Smooth muscle cell (in vitro differentiated cells): Measurements from ENCODE around the gene PPP2R2B. TPM values are rescaled to one million over a fixed set of nuclear protein-coding genes. Genes with fewer than 3 reads are reported as not detected.

Source experiments
- DNase-seq: peaks from one replicate; lab custom pipeline; 2025; ENCODE audit not compliant: unreplicated experiment; lab: John Stamatoyannopoulos, UW
- H2AFZ ChIP-seq: fragments of 200-600 bp; sonication (generic); 2 replicates; pipeline ENCODE4 v1.6.0; 2016; ENCODE audit warnings: antibody characterized with exemption, low read depth, mild to moderate bottlenecking
- H3F3A ChIP-seq: fragments of 200-600 bp; sonication (generic); 2 replicates; pipeline ENCODE4 v1.6.0; 2017; ENCODE audit warnings: antibody characterized with exemption, low read depth
- H3K27ac ChIP-seq: fragments of 200-600 bp; sonication (generic); 2 replicates; pipeline ENCODE4 v1.5.1; 2016; ENCODE audit warnings: low read depth, mild to moderate bottlenecking
- H3K27me3 ChIP-seq: fragments of 200-600 bp; sonication (generic); 2 replicates; pipeline ENCODE4 v1.6.1; 2016; ENCODE audit warnings: low read depth, mild to moderate bottlenecking
- H3K36me3 ChIP-seq: fragments of 200-600 bp; sonication (generic); 2 replicates; pipeline ENCODE4 v1.5.1; 2016; ENCODE audit warnings: low read depth
- H3K4me1 ChIP-seq: fragments of 200-600 bp; sonication (generic); 2 replicates; pipeline ENCODE4 v1.5.1; 2016; ENCODE audit warnings: low read depth
- H3K4me2 ChIP-seq: fragments of 200-600 bp; sonication (generic); 2 replicates; pipeline ENCODE4 v1.6.0; 2016; ENCODE audit warnings: mild to moderate bottlenecking
- H3K4me3 ChIP-seq: fragments of 200-600 bp; sonication (generic); 2 replicates; pipeline ENCODE4 v1.5.1; 2016; ENCODE audit warnings: mild to moderate bottlenecking
- H3K79me2 ChIP-seq: fragments of 200-600 bp; sonication (generic); 2 replicates; pipeline ENCODE4 v1.6.0; 2016; ENCODE audit warnings: low read depth, mild to moderate bottlenecking
- H3K9ac ChIP-seq: fragments of 200-600 bp; sonication (generic); 2 replicates; pipeline ENCODE4 v1.6.0; 2016; ENCODE audit warnings: low read depth
- H3K9me3 ChIP-seq: fragments of 200-600 bp; sonication (generic); replicated peaks from 2 replicates; pipeline ENCODE4 v1.5.1; 2016; ENCODE audit warnings: low read depth
- H4K20me1 ChIP-seq: fragments of 200-600 bp; sonication (generic); 2 replicates; pipeline ENCODE4 v1.6.0; 2016; ENCODE audit warnings: low read depth
- CTCF ChIP-seq: fragments of 200-600 bp; sonication (generic); IDR thresholded peaks from 2 replicates; pipeline ENCODE4 v1.5.1; 2017; ENCODE audit warnings: borderline replicate concordance, mild to moderate bottlenecking, antibody characterized with exemption; ENCODE audit not compliant: insufficient read depth, poor library complexity, severe bottlenecking
- WGBS: methylation state at CpG from one replicate; pipeline ENCODE4 v1.1.7; 2016; ENCODE audit warnings: low lambda C conversion rate; 5-methylcytosine and 5-hydroxymethylcytosine counted together
- polyA plus RNA-seq: library from polyadenylated mRNA; unstranded; fragments of >200 nt; fragmentation: Nextera tagmentation; extraction: Ambion mirVana; gene quantifications from 2 replicates; pipeline ENCODE4 v1.2.1, GENCODE V29; 2016
- total RNA-seq: library from RNA; depleted of rRNA; stranded (reverse); fragments of >200 nt; gene quantifications from 2 replicates; pipeline ENCODE4 v1.2.3, GENCODE V29; 2014

The PPP2R2B gene
- total and polyA plus RNA-seq, 2 experiments from 2014 or later: 0.89 to 2.2 TPM

- Histone ChIP-seq H3K4me2 (no peak overlapping the region), H2AFZ (no peak overlapping the region), H3K27me3 (no peaks in the 10 kb centered on the region), H4K20me1 (no peaks in the 10 kb centered on the region), H3K4me1 (no peaks in the 10 kb centered on the region), H3K4me3 (no peak overlapping the region), H3K9ac (no peak overlapping the region), H3K27ac (no peak overlapping the region), H3K79me2 (no peaks in the 10 kb centered on the region), H3K36me3 (no peaks in the 10 kb centered on the region), H3F3A (no peaks in the 10 kb centered on the region), H3K9me3 (peaks cover 6% of the 10 kb centered on the region)
- 96% methylated on average over 1 of the region's 1 CpG for WGBS
- no peak for TF ChIP-seq CTCF
- DNase-seq: no peak
These were observed 151.7 kb downstream of the PPP2R2B start for GRCh38 chr5:146726891-146727290.

- H3K27ac ChIP-seq: no peak overlapping the region
- H3K9me3 ChIP-seq: peaks cover 6% of the 10 kb centered on the region
- no peaks in the 10 kb centered on the region for H3K4me1 ChIP-seq
- no peak overlapping the region for H3K9ac ChIP-seq
- no peaks in the 10 kb centered on the region for H3K27me3 ChIP-seq
- TF ChIP-seq CTCF: no peak
- WGBS: 87% methylated on average over 2 of the region's 2 CpGs
- no peaks in the 10 kb centered on the region for H3F3A ChIP-seq
- H3K4me3 ChIP-seq: no peak overlapping the region
- H2AFZ ChIP-seq: no peak overlapping the region
- no peak for DNase-seq
- H3K36me3 ChIP-seq: no peaks in the 10 kb centered on the region
- no peak overlapping the region for H3K4me2 ChIP-seq
- no peaks in the 10 kb centered on the region for H4K20me1 ChIP-seq
- no peaks in the 10 kb centered on the region for H3K79me2 ChIP-seq
These were observed 152.5 kb downstream of the PPP2R2B start for GRCh38 chr5:146726020-146726419.

- no peaks in the 10 kb centered on the region for H3K79me2 ChIP-seq
- H3F3A ChIP-seq: no peaks in the 10 kb centered on the region
- WGBS: 86% methylated on average over 4 of the region's 4 CpGs
- no peak overlapping the region for H3K9ac ChIP-seq
- TF ChIP-seq CTCF: no peak
- no peaks in the 10 kb centered on the region for H3K27me3 ChIP-seq
- peaks cover 6% of the 10 kb centered on the region for H3K9me3 ChIP-seq
- H3K4me3 ChIP-seq: no peak overlapping the region
- no peak for DNase-seq
- no peak overlapping the region for H3K4me2 ChIP-seq
- H3K27ac ChIP-seq: no peak overlapping the region
- no peaks in the 10 kb centered on the region for H4K20me1 ChIP-seq
- no peaks in the 10 kb centered on the region for H3K4me1 ChIP-seq
- H2AFZ ChIP-seq: no peak overlapping the region
- H3K36me3 ChIP-seq: no peaks in the 10 kb centered on the region
These were observed 153.5 kb downstream of the PPP2R2B start for GRCh38 chr5:146725025-146725424.

- H3K9ac ChIP-seq: no peak overlapping the region
- no peak overlapping the region for H3K27ac ChIP-seq
- H3K4me1 ChIP-seq: no peaks in the 10 kb centered on the region
- no peaks in the 10 kb centered on the region for H3F3A ChIP-seq
- H3K9me3 ChIP-seq: no peaks in the 10 kb centered on the region
- H3K36me3 ChIP-seq: no peaks in the 10 kb centered on the region
- H3K27me3 ChIP-seq: no peaks in the 10 kb centered on the region
- H2AFZ ChIP-seq: no peak overlapping the region
- 65% methylated on average over 1 of the region's 1 CpG for WGBS
- no peaks in the 10 kb centered on the region for H3K79me2 ChIP-seq
- H4K20me1 ChIP-seq: no peaks in the 10 kb centered on the region
- no peak for DNase-seq
- TF ChIP-seq CTCF: no peak
- H3K4me2 ChIP-seq: no peak overlapping the region
- no peak overlapping the region for H3K4me3 ChIP-seq
These were observed 156.2 kb downstream of the PPP2R2B start for GRCh38 chr5:146722361-146722779.
